Activated naive CD8-positive, alpha-beta T cell (primary cell): ENCODE data around the gene ANO2.

ENCODE experiments used
- H3K27ac Mint-ChIP-seq: one replicate; pipeline ENCODE4 v1.8.0; 2021; ENCODE audit warnings: mixed read lengths
- H3K27me3 Mint-ChIP-seq: one replicate; pipeline ENCODE4 v1.8.0; 2021; ENCODE audit warnings: mixed read lengths
- H3K36me3 Mint-ChIP-seq: one replicate; pipeline ENCODE4 v1.8.0; 2021; ENCODE audit warnings: mixed read lengths
- H3K4me1 Mint-ChIP-seq: one replicate; pipeline ENCODE4 v1.8.0; 2021; ENCODE audit warnings: low read depth, mixed read lengths
- H3K4me3 Mint-ChIP-seq: one replicate; pipeline ENCODE4 v1.8.0; 2021; ENCODE audit warnings: mild to moderate bottlenecking, mixed read lengths
- H3K9me3 Mint-ChIP-seq: one replicate; pipeline ENCODE4 v1.8.0; 2021; ENCODE audit warnings: low read depth, mixed read lengths

The ANO2 gene

DNA sequence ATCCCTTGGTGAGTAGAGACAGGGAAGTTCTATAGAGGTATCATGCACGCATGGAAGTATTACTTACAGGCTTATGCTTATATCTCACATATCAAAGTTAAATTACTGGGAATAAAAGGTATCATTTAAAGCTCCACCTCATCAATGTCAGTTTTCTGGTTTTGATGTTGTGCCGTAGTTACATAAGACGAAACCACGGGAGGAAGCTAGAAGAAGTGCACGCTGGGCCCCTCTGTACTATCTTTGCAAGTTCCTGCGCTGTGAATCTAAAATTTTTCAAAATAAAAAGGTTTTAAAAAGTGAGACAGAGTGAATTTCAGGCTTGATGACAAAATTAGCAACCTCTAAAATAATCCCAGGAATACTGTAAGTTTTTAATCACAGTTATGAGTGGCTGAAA, 198.1 kb downstream of the ANO2 start:
- peaks cover 26% of the 10 kb centered on the region for H3K4me1 Mint-ChIP-seq
- no peaks in the 10 kb centered on the region for H3K27me3 Mint-ChIP-seq
- H3K9me3 Mint-ChIP-seq: no peaks in the 10 kb centered on the region
- H3K36me3 Mint-ChIP-seq: no peaks in the 10 kb centered on the region
- peak overlapping the region; percentile 12 for H3K4me3 Mint-ChIP-seq
- H3K27ac Mint-ChIP-seq: no peak overlapping the region

DNA sequence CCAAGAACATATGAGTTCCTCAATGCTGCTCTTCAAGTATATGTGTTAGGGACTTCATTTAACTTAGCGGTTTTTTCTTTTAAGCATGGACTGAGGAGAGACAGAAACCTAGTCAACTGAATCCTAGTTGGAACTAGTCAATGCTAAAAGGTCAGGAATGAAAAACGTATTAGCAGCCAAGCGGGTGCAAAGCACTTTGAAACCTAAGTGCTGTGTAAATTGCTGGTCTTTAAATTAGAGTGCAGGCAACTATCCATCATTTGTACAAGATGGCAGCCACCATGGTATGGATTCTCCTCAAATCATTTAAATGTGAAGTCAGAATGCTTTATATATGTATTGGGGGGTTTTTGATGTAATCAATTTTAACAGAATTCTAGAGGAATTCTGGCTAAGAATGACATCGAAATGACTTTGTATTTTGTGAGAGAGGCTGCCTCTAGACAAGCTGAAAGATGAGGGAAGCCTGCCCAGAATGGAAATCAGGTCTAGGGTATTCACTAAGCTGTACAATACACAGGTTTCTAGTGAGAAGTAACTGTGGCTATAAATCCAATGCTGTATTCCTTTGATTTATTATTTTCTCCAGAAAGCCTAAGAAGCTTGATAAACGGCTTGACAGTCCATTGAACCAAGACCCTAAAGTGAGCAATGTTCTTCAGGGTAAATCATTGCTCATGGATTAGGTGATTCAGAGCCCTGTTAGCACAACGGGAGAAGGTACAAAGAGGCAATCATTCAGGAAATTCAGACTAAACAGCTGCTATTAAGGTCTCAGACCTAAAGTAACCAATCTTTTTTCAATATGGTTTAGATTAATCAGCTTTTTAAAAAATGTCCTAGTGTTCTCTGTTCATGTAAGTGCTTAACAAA, 198.8 kb downstream of the ANO2 start:
- Mint-ChIP-seq H3K27me3 (no peaks in the 10 kb centered on the region), H3K4me3 (peak overlapping the region; percentile 12), H3K9me3 (no peaks in the 10 kb centered on the region), H3K36me3 (no peaks in the 10 kb centered on the region), H3K4me1 (peaks cover 26% of the 10 kb centered on the region), H3K27ac (no peak overlapping the region)

DNA sequence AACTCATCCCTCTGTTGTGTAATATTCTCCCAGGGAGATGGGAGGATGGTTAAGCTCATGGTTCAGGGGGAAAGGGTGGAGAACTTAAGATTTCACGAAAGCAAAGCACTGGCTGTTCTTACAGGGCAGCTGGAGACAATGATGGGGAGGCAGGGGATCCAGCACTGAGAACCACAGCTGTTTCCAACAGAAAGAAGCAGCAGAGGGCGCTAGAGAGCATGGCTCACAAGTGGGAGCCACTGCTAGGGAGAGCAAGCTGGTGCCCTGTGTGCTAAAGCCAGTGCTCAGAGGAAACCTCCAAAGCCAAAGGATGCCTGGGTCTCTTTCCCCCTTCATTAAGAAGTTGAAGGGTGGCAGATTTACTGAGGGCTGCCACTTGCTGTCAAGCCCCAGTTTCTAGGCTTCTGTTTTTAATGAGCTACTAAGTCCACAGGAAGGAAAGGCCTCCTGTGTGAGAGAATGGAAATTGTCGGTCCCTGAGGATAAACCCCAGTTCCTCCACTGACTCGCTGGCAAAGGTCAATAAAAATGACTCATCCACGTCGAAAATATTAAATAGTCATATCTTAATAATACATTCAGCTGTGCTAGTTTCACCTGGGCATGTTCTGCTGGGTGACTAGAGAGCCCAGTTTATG, 199.7 kb downstream of the ANO2 start:
- H3K4me1 Mint-ChIP-seq: peaks cover 26% of the 10 kb centered on the region

DNA sequence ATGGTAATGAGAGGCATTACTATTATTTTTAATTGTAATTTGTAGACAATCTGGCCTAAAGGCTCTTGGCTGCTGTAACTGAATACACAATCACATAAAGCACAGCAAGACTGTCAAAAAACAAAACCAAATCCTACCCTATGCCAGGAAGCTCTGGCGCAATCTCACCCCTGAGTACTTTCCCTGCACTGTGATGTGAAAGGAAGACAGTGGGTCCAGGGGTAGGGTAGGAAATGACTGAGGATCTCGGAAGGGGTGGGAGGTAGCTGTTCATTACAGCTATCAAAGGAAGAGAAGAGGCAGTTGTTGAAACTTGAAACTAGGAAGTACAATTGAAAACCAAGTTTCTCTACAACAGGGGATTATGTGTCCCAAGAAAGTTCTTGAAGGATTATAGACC, 202.8 kb downstream of the ANO2 start:
- Mint-ChIP-seq H3K27me3 (no peaks in the 10 kb centered on the region), H3K4me3 (no peak overlapping the region), H3K9me3 (no peaks in the 10 kb centered on the region), H3K27ac (no peak overlapping the region), H3K4me1 (peaks cover 12% of the 10 kb centered on the region), H3K36me3 (no peaks in the 10 kb centered on the region)

More for the DNA sequence above, 199.7 kb downstream of the ANO2 start:
- H3K27ac Mint-ChIP-seq: no peak overlapping the region
- no peaks in the 10 kb centered on the region for H3K9me3 Mint-ChIP-seq
- no peak overlapping the region for H3K4me3 Mint-ChIP-seq
- no peaks in the 10 kb centered on the region for H3K36me3 Mint-ChIP-seq
- H3K27me3 Mint-ChIP-seq: no peaks in the 10 kb centered on the region

DNA sequence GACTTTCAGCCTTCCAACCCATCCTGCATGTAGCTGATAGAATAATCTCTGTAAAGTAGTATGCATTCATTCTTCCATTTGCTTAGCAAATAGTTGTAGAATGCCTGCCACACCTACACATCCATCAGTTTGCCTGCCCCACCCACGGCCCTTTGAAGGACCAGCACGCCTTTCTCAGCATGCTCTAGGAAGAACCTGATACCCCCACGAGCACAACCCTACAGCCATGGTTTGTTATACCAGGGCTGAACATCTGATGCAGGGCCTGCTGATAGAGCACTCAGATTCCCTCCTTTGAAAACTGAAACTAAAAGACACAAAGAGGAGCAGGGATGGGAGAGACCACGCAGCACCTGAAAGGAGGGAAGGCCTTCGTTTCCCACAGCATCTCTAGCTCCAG, 205.1 kb downstream of the ANO2 start:
- H3K27me3 Mint-ChIP-seq: no peaks in the 10 kb centered on the region
- no peak overlapping the region for H3K4me3 Mint-ChIP-seq
- no peaks in the 10 kb centered on the region for H3K36me3 Mint-ChIP-seq
- no peaks in the 10 kb centered on the region for H3K4me1 Mint-ChIP-seq
- H3K9me3 Mint-ChIP-seq: no peaks in the 10 kb centered on the region
- H3K27ac Mint-ChIP-seq: no peak overlapping the region

DNA sequence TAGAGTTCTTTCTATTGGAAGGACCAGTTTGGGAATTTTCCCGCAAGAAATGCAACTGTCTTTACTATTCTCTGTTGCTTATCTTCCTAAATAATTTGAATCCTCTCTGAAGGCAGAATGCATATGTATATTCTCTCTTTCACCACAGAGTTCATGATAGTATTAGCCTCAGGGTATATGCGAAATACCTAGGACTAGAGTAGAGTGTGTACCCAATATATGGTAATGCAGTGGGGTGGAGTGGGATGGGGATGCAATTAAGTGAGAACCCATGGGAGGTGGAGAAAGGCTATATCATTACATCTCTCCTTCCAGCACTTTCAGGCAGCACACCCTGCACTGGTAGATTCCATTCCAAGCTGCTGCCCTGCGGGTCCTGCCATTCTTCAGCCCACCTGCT, 207.3 kb downstream of the ANO2 start:
- H3K4me3 Mint-ChIP-seq: no peak overlapping the region
- no peak overlapping the region for H3K27ac Mint-ChIP-seq
- H3K27me3 Mint-ChIP-seq: no peaks in the 10 kb centered on the region
- H3K9me3 Mint-ChIP-seq: no peaks in the 10 kb centered on the region
- H3K36me3 Mint-ChIP-seq: no peaks in the 10 kb centered on the region
- no peaks in the 10 kb centered on the region for H3K4me1 Mint-ChIP-seq

DNA sequence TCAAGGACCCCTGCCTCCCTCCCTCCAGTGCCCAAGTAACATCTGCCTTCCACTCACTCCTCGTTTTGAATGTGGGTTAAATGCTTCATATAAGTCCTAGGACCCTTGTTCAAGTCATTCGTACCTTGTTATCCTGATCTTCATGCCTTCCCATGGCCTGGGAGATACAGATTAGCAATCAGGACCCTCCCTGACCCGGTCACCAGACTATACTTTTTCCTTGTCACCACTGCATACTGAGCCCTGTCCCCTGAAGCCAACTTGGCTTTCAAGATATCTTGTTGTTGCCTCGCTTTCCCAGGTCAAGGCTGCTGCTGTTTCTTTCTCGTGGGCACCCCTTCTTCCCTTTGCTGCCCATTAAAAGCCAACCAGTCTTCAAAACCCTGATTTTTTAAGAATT, 208.5 kb downstream of the ANO2 start:
- Mint-ChIP-seq H3K27ac (no peak overlapping the region), H3K9me3 (no peaks in the 10 kb centered on the region), H3K4me3 (no peak overlapping the region), H3K36me3 (no peaks in the 10 kb centered on the region), H3K27me3 (no peaks in the 10 kb centered on the region), H3K4me1 (no peaks in the 10 kb centered on the region)

DNA sequence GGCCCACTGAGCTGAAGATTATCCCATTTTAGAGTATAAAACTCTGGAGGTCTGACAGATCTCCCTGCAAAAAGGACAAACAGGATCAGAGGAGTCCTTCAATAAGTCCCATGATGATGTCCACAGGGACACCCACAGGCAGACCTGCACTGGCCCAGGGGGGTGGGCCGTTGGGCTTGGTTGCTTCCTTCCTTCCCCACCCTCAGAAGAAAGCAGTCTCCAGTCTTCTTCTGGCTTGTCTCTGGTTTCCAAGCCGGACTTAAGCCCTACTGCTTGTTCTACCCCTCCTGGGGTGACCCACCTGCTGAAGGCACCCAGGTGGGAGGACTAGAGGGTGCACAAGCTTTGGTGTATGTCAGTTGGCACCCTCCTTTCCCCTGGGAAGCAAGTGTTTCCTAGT, 209.0 kb downstream of the ANO2 start:
- Mint-ChIP-seq H3K27ac (no peak overlapping the region), H3K27me3 (no peaks in the 10 kb centered on the region), H3K36me3 (no peaks in the 10 kb centered on the region), H3K9me3 (no peaks in the 10 kb centered on the region), H3K4me3 (no peak overlapping the region), H3K4me1 (no peaks in the 10 kb centered on the region)

DNA sequence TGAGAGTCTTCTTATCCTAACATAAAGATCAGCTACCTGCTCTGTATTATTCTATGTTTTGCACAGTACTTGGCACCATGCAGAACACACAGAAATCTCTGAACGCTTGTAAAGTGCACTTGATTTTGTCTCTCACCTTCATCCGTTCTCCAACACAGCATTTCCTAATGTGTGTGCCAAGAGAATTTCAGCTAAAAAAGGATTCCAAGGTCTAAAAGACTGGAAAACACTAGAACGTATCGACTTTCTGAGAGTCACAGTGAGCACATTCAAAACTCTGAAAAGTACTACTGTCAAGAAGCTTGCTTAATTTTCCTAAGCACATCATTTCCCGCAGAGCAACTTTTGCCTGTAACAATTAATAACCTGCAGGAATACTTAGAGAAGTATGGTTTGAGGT, 211.1 kb downstream of the ANO2 start:
- H3K36me3 Mint-ChIP-seq: no peaks in the 10 kb centered on the region

DNA sequence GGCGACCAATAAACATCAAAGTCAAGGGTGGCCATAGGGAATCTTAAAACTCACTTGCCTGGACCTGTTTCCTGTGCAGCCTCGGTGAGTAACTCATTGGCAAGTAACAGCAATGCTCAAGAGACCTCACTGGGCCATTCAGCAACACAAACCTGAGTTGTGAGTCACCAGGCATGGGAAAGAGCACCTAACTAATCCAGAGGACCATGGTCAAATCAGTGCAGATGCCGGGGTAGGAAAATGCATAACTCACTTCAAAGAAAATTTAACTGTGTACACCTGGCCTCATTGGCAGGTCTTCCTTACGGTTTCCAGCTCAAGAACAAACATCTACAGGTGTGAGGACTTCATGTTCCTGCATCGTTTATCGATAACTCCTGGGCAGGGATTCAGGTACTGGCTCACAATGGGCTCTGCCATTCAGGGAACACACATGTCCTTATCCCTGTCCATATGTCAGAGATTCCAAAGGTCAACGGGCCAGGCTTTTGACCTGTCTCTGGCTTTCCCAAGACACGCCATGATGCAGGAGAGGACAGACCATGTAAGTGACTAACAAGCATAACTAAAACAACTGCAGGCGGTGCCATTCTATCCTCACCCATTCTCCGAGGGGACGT, 211.8 kb downstream of the ANO2 start:
- Mint-ChIP-seq H3K27me3 (no peaks in the 10 kb centered on the region), H3K36me3 (no peaks in the 10 kb centered on the region), H3K4me3 (no peak overlapping the region), H3K27ac (no peak overlapping the region), H3K4me1 (no peaks in the 10 kb centered on the region), H3K9me3 (no peaks in the 10 kb centered on the region)

More for the DNA sequence above, 211.1 kb downstream of the ANO2 start:
- Mint-ChIP-seq H3K4me1 (no peaks in the 10 kb centered on the region), H3K4me3 (no peak overlapping the region), H3K27ac (no peak overlapping the region), H3K9me3 (no peaks in the 10 kb centered on the region), H3K27me3 (no peaks in the 10 kb centered on the region)

DNA sequence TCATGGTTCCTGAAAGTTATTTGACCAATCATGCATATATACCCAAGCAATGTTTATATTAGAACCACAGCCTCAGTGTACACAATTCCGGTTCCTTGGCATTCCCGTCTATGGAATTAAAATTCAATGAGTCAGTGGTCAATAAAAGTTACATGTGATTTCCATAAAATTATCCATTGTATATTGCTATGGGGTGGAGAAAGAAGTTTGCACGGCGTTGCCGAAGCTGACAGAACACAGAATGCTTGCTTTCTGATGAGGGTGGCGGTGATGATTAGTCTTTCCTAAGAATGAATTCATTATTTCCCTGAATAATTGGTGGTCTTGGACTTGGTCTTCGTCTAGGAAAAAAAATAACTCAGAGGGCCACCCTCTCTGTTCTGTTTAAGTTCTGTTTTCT, 214.1 kb downstream of the ANO2 start:
- Mint-ChIP-seq H3K36me3 (no peaks in the 10 kb centered on the region), H3K27ac (no peak overlapping the region), H3K4me3 (no peak overlapping the region)

DNA sequence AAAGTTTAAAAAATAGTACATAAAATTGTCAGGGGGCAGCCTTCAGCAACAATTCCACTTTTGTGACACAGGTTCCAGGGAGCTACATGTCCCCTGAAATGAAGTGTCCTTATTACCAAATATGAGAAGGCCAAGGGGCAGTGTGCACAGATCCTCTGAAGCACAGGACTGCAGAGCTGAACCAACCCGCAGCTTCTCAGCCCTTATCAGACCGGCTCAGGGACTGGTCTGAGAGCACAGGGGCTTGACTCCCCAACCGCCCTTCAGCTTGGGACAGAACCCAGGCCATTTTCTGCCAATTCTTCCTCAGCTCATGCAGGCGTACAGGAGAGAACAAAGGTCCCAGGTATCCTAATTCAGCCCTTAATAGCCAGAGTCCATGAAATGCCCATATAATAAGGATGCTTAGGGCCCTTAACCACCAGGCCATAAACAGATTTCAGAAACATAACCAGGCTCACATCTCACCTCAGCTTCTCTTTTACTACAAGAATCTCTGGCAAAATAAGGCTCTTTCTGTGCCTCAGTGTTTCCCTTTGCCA, 221.3 kb downstream of the ANO2 start:
- peaks cover 7% of the 10 kb centered on the region for H3K27me3 Mint-ChIP-seq
- no peak overlapping the region for H3K27ac Mint-ChIP-seq
- H3K4me1 Mint-ChIP-seq: peaks cover 5% of the 10 kb centered on the region
- no peaks in the 10 kb centered on the region for H3K9me3 Mint-ChIP-seq
- no peak overlapping the region for H3K4me3 Mint-ChIP-seq
- no peaks in the 10 kb centered on the region for H3K36me3 Mint-ChIP-seq

More for the DNA sequence above, 214.1 kb downstream of the ANO2 start:
- H3K4me1 Mint-ChIP-seq: no peaks in the 10 kb centered on the region
- H3K27me3 Mint-ChIP-seq: peaks cover 2% of the 10 kb centered on the region
- no peaks in the 10 kb centered on the region for H3K9me3 Mint-ChIP-seq

DNA sequence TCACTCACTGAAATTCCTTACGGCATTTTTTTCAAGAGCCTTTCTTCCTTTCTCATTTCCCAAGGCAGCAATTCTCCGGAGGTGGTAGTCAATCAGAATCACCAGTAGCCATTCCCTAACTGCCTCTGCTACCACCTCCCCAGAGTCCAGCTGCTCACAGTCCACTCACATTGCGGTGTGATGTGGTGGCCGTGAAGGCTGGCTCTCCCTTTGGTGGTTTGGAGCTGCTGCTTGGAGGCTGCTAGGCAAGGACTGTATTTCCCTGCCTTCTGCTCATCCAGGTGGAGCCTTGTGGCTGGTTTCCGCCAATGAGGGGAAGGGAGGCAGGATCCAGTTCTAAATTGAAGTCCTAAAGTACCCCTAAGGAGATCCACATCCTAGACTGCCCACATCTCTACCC, 222.0 kb downstream of the ANO2 start:
- Mint-ChIP-seq H3K4me1 (peaks cover 13% of the 10 kb centered on the region), H3K36me3 (no peaks in the 10 kb centered on the region), H3K9me3 (no peaks in the 10 kb centered on the region), H3K27ac (no peak overlapping the region), H3K27me3 (peaks cover 7% of the 10 kb centered on the region), H3K4me3 (no peak overlapping the region)

DNA sequence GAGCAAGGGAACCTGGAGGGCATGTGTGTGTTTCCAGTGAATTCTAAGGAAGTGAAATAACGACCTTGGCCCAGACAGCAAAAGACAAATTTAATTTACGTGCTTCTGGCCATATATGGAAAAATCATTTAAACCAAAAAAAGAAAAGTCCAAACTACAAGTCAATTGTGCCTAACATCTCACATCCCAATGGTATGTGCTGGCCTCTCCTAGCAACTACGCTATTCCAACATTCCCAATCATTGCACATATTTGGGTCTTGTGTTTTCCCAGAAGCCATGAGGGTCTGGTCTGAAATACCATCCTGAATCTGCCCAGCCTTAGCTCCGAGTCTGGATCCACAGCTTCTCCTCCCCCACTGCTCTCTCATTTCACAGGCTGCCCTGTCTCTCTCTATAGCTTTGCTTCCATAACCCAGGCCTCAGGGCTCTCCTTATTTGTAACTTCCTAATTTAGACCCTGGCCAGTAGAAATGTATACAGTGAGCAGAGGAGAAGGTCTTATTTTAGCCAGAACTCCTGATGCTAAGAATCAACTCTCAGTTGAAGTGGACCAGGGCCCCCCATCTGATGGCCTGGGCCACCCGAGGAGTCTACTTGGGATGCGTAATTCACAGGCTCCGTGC, 224.6 kb downstream of the ANO2 start:
- Mint-ChIP-seq H3K9me3 (no peaks in the 10 kb centered on the region), H3K36me3 (no peaks in the 10 kb centered on the region), H3K27ac (no peak overlapping the region), H3K27me3 (peaks cover 3% of the 10 kb centered on the region), H3K4me1 (peaks cover 16% of the 10 kb centered on the region), H3K4me3 (no peak overlapping the region)

DNA sequence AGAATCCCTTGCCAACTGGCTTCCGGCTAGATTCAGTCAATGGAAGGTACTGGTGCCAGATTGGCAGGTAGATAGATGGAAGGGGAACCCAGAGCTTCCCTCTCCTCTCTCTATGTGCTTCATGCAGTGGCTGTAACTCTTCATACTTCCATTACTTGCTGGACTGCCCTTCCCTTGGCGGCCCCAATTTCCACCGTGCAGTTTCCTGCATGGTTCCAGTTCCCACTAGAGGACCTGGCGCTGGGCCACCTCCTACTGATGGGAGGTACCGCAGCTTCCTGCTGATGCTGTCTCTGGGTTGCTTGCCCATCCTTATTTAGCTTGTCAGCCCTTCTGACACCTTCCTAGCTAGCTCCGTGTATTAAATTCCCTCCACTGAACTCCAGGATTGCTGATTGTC, 226.4 kb downstream of the ANO2 start:
- no peak overlapping the region for H3K4me3 Mint-ChIP-seq
- H3K27me3 Mint-ChIP-seq: peaks cover 7% of the 10 kb centered on the region
- no peaks in the 10 kb centered on the region for H3K9me3 Mint-ChIP-seq
- H3K27ac Mint-ChIP-seq: no peak overlapping the region
- no peaks in the 10 kb centered on the region for H3K36me3 Mint-ChIP-seq
- peaks cover 16% of the 10 kb centered on the region for H3K4me1 Mint-ChIP-seq
